Effector memory CD8-positive, alpha-beta T cell (primary cell): ENCODE data around the gene CRIM1.
A peak's percentile ranks its signal among the peaks of the same experiment; 100 is the strongest.

Experiments used
- ATAC-seq: fragments of 150-1000 bp; cut with Tn5 transposase; replicated peaks from 2 replicates; pipeline ENCODE4 v1.10.0; 2021; ENCODE audit warnings: mild to moderate bottlenecking, moderate library complexity
- DNase-seq, 3 experiments: peaks; one replicate each; pipeline ENCODE4 v3.0.0; 2021
- H3K27ac Mint-ChIP-seq, 2 donors: one replicate each; pipeline ENCODE4 v1.8.0; 2022; ENCODE audit warnings: mild to moderate bottlenecking in 2 of 2, mixed read lengths in 2 of 2, moderate library complexity in 2 of 2
- H3K27me3 Mint-ChIP-seq, 2 donors: one replicate each; pipeline ENCODE4 v1.8.0; 2022; ENCODE audit warnings: mixed read lengths in 2 of 2
- H3K36me3 Mint-ChIP-seq: one replicate; pipeline ENCODE4 v1.8.0; 2022; ENCODE audit warnings: mild to moderate bottlenecking, moderate library complexity, mixed read lengths; ENCODE audit not compliant: insufficient read depth
- H3K4me1 Mint-ChIP-seq, 2 donors: one replicate each; pipeline ENCODE4 v1.8.0; 2022; ENCODE audit warnings: low read depth in 2 of 2, mixed read lengths in 2 of 2
- H3K4me3 Mint-ChIP-seq, 2 donors: one replicate each; pipeline ENCODE4 v1.8.0; 2022; ENCODE audit warnings: mild to moderate bottlenecking in 2 of 2, mixed read lengths in 2 of 2, moderate library complexity in 2 of 2
- H3K9me3 Mint-ChIP-seq, 2 donors: one replicate each; pipeline ENCODE4 v1.8.0; 2022; ENCODE audit warnings: mixed read lengths in 2 of 2

The CRIM1 gene

DNA sequence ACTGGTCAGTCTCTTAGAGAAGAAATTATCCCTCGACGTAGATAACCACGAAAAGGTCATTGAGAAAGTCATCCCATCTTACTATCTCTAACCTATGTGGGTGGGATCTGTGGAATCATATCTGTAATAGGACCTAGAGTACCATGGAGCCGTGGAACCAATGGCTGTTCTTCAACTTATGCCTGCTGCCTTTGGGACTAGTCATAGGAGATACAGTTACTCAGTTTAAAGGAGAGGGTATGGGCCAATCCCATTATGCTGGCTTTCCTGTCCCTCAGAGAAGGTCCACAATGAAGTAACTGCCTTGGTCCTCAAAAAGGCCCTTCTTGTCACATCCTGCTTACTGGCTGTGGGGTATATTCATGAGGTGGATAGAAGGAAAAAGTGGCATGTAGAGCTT, 164.9 kb downstream of the CRIM1 start:
- Mint-ChIP-seq H3K36me3 (peaks cover 29% of the 10 kb centered on the region), H3K4me3 (no peak overlapping the region), H3K27ac (no peak overlapping the region), H3K27me3 (no peaks in the 10 kb centered on the region), H3K9me3 (no peaks in the 10 kb centered on the region), H3K4me1 (no peaks in the 10 kb centered on the region)
- ATAC-seq (no peak), DNase-seq (no peak)

DNA sequence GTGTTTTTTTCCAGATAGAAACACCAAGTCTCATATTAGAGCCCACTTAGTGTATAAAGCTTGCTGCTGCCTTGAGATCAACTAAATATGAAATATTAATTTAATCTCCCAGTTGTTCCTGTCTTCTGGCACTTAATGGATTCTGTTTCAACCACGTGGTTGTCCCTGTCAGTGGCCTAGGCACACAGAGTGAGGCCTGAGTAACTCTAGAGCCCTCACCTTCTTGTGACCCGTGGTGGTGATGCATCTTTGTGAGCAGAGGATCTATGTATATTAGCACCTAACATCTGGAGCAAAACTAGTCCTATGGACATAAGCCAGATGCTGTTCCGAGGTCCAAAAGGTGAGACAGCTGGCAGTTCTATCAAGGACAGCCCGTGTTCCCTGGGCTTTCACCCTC, 167.6 kb downstream of the CRIM1 start:
- ATAC-seq (no peak), DNase-seq (no peak)
- no peak overlapping the region for H3K27ac Mint-ChIP-seq
- no peaks in the 10 kb centered on the region for H3K27me3 Mint-ChIP-seq
- no peaks in the 10 kb centered on the region for H3K4me1 Mint-ChIP-seq
- peaks cover 22% of the 10 kb centered on the region for H3K36me3 Mint-ChIP-seq
- no peak overlapping the region for H3K4me3 Mint-ChIP-seq
- H3K9me3 Mint-ChIP-seq: no peaks in the 10 kb centered on the region

DNA sequence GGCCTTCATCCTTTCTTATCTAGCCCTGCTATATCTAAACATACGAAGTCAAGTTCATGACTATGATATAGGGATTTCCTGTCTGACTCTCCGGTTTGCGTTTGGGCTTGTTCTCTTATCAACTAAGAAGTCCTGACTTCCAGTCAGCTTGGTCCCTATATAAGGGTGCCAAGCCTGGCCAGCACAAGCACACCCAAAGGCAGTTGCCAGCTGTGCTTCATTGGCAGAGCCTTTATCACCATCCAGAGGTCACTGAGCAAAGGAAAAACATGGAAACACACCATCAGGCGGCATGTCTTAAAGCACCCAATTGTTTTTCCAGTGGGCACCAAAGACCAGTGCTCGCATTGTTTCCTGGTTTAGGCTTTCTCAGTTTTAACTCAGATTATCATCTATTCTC, 169.7 kb downstream of the CRIM1 start:
- H3K4me1 Mint-ChIP-seq: peaks cover 2% of the 10 kb centered on the region in 2 donors
- H3K27me3 Mint-ChIP-seq: no peaks in the 10 kb centered on the region
- peaks cover 12% of the 10 kb centered on the region for H3K36me3 Mint-ChIP-seq
- no peak overlapping the region for H3K4me3 Mint-ChIP-seq
- no peak for ATAC-seq
- H3K9me3 Mint-ChIP-seq: no peaks in the 10 kb centered on the region
- no peak for DNase-seq
- H3K27ac Mint-ChIP-seq: no peak overlapping the region

DNA sequence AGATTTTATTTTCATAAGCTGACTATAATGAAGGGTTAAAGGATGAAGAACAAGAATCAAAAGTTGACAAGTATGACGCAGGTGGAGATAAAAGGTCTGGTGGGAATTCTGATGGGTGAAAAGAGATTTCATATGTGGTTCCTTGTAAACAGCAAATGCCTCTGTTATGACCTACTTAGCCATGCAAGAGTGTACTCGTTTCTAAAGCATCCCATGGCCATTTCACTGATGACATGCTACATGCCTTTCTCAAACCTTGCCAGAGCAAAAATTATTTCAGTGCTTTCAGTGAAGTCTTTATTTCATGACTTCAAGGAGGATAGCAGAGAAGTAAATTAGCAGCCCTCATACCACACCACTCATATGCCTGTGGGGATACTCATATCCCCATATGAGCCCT, 170.6 kb downstream of the CRIM1 start:
- H3K9me3 Mint-ChIP-seq: no peaks in the 10 kb centered on the region
- peaks cover 2% of the 10 kb centered on the region in 2 donors for H3K4me1 Mint-ChIP-seq
- DNase-seq: no peak
- peaks cover 13% of the 10 kb centered on the region for H3K36me3 Mint-ChIP-seq
- no peak for ATAC-seq
- no peak overlapping the region for H3K4me3 Mint-ChIP-seq
- H3K27me3 Mint-ChIP-seq: no peaks in the 10 kb centered on the region
- H3K27ac Mint-ChIP-seq: no peak overlapping the region

DNA sequence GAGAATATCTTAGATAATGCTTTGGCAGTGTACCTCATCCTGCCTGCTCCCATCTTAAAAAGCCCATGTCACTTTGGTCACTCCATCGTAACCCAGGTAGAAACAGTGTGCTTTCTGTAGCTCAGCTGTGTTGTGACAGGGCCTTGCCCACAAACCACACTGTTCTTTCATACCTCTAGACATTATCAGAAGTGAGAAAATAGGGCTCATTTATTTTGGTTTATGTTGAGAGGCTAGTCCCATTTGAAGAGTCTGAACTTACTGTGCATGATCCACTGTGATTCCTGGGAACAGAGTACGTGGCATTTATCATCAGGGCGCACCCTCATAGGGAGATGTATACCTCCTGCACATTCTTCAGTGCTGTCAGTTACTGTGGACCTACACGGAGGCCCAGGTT, 172.7 kb downstream of the CRIM1 start:
- ATAC-seq (no peak), DNase-seq (no peak)
- Mint-ChIP-seq H3K9me3 (no peaks in the 10 kb centered on the region), H3K27me3 (no peaks in the 10 kb centered on the region), H3K36me3 (peaks cover 8% of the 10 kb centered on the region), H3K27ac (no peak overlapping the region), H3K4me1 (peaks cover 2% of the 10 kb centered on the region in 2 donors), H3K4me3 (no peak overlapping the region)

DNA sequence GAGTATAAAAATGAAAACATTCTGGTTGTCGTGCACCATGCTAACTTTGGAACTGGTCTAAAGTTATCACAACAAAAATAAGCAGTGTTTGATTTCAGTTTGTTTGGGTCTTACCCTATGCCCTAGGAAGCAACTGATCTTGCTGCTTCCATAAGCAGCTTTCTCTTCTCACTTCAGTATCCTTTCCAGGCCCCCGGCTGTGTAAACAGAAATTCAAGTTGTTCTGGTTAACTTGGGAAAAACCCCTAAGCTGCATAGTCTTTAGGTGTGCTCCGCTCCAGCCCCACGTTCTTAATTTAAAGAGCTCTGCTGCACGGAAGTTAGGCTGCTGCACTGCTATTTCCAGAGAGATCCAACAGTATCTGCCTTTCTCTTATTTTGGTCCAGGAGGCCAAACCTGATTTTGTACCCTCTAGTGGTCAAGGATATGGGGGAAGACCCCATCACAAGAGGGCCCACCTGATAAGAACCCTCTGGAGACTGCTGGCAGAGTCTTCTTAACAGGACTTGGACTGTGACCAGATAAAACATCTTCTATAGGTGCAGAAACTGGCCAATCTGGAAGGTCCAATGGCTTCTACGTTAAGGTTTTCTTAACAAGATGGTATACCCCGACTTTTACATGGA, 173.3 kb downstream of the CRIM1 start:
- Mint-ChIP-seq H3K9me3 (no peaks in the 10 kb centered on the region), H3K4me1 (peaks cover 2 to 6% of the 10 kb centered on the region in 2 donors), H3K27ac (no peak overlapping the region), H3K27me3 (no peaks in the 10 kb centered on the region), H3K36me3 (peaks cover 6% of the 10 kb centered on the region), H3K4me3 (no peak overlapping the region)
- ATAC-seq: no peak
- no peak for DNase-seq

DNA sequence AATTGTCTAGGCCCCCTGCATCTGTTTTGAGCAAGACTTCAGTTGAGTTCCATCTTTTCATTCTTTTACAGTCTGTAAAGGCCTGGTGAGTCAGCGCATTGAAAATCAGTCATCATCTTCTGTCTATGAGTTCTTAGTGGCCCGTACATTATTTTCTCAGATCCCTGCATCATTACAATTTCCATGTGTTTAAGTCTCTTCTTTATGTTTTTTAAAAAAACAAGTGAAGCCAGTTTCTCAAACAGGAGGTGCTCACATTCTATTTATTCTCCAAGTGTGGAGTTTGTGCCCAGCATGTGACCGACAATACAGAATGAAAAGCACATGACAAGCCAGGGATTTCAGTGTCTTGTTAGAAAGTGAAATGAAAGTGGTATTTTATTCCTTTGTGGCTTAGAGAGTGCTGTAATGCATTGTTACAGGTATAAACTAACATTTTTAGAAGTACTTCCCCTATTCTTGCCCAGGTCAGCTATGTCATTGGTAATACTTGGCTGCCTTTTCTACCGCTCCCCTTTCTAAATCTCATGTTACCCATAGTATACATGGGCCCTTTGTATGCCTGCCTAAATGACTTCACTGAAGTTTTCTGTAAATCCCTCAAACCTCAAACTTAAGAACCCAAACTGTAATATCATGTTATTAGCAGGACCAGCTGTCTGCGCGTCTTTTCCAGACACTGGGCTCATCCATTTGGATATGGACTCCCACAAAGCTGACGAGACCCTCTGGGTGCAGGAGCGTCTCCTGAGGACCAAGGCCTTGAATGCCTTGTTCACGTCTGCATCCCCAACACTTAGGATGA, 174.8 kb downstream of the CRIM1 start:
- no peaks in the 10 kb centered on the region for H3K27me3 Mint-ChIP-seq
- H3K4me3 Mint-ChIP-seq: no peak overlapping the region
- H3K9me3 Mint-ChIP-seq: no peaks in the 10 kb centered on the region
- peaks cover 5 to 11% of the 10 kb centered on the region in 2 donors for H3K4me1 Mint-ChIP-seq
- no peak for ATAC-seq
- peaks cover 3% of the 10 kb centered on the region for H3K36me3 Mint-ChIP-seq
- DNase-seq: no peak
- no peak overlapping the region for H3K27ac Mint-ChIP-seq

DNA sequence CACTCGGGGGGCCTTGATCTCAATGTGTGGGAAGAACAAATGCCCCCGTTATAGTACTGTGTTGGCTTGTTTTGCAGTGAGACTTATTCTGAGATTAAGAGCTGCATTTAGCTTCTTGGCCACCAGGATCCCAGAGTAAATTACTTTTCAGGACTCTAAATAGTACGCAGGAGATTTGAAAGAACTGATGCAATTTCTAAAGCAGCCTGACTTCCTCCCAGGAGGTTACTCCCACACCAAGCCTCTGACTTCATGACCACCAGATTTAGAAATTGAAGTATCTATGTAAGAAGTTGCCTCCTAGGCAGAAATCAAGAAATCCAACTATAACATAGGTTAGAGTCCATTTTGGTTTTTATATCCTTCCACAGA, 175.4 kb downstream of the CRIM1 start:
- Mint-ChIP-seq H3K4me3 (no peak overlapping the region), H3K27ac (no peak overlapping the region), H3K27me3 (no peaks in the 10 kb centered on the region), H3K4me1 (peaks cover 5 to 11% of the 10 kb centered on the region in 2 donors), H3K9me3 (no peaks in the 10 kb centered on the region), H3K36me3 (peaks cover 3% of the 10 kb centered on the region)
- no peak for ATAC-seq
- no peak for DNase-seq

DNA sequence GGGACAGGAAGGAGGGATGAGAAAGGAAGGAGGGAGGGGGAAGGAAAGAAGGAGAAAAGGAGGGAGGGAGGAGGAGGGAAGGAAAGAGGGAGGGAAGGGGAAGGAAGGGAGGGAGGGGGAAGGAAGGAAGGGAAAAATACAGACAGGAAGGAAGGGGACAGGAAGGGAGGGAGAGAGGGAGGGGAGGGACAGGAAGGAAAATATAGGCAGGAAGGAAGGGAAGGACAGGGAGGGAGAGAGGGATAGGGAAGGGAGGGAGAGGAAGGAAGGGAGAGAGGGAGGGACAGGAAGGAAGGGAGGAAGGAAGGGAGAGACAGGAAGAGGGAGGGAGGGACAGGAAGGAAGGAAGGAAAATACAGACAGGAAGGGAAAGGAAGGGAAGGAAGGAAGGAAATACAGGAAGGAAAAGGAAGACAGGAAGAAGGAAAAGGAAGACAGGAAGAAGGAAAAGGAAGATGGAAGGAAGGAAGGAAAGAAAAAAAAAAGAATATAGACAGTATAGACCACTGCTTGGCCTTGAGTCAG, 178.8 kb downstream of the CRIM1 start:
- no peaks in the 10 kb centered on the region for H3K27me3 Mint-ChIP-seq
- DNase-seq (no peak), ATAC-seq (no peak)
- peak overlapping the region; percentile 73 to 83 for H3K27ac Mint-ChIP-seq
- H3K9me3 Mint-ChIP-seq: no peaks in the 10 kb centered on the region
- peaks cover 2 to 12% of the 10 kb centered on the region in 2 donors for H3K4me1 Mint-ChIP-seq
- H3K4me3 Mint-ChIP-seq: no peak overlapping the region
- H3K36me3 Mint-ChIP-seq: peaks cover 3% of the 10 kb centered on the region

DNA sequence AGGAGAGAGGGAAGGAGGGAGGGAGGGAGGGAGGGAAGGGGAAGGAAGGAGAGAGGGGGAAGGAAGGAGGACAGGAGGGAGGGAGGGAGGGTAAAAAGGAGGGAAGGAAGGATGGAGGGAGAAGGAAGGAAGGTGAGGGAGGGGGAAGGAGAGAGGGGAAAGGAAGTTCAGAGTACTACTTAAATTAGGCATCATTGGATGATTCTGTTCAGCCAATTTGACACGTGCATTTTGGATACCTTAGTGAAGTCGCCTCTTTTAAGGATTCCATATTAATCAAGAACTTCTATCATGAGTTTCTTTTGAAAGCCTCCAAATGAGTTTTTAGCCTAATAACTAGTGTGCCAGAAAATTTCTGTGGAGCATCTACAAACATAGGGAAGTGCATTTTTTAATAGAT, 179.5 kb downstream of the CRIM1 start:
- Mint-ChIP-seq H3K36me3 (peaks cover 3% of the 10 kb centered on the region), H3K4me1 (peaks cover 2 to 12% of the 10 kb centered on the region in 2 donors), H3K27ac (no peak overlapping the region), H3K27me3 (no peaks in the 10 kb centered on the region), H3K9me3 (no peaks in the 10 kb centered on the region), H3K4me3 (no peak overlapping the region)
- ATAC-seq (no peak), DNase-seq (no peak)

DNA sequence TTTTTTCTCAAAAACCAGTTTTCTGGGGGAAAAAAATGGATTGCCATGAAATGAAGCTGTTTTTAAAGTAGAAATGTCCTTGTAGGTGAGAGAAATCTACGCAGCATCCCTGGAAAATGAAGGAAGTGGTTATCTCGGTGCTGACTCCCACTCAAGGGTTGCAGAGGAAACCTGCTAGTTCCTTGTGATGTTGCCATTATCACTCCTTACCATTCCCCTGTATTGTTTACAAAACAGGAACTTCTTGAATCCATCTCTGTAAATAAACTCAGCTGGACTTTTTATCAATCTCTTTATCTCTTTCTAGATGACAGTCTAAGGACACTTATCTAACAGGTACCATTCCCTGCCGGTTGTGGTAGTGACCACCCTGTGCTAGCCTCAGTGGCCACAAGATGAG, 181.2 kb downstream of the CRIM1 start:
- Mint-ChIP-seq H3K36me3 (no peaks in the 10 kb centered on the region), H3K4me3 (no peak overlapping the region), H3K9me3 (no peaks in the 10 kb centered on the region), H3K27me3 (no peaks in the 10 kb centered on the region), H3K27ac (no peak overlapping the region), H3K4me1 (peaks cover 2 to 12% of the 10 kb centered on the region in 2 donors)
- DNase-seq: no peak
- ATAC-seq: no peak

DNA sequence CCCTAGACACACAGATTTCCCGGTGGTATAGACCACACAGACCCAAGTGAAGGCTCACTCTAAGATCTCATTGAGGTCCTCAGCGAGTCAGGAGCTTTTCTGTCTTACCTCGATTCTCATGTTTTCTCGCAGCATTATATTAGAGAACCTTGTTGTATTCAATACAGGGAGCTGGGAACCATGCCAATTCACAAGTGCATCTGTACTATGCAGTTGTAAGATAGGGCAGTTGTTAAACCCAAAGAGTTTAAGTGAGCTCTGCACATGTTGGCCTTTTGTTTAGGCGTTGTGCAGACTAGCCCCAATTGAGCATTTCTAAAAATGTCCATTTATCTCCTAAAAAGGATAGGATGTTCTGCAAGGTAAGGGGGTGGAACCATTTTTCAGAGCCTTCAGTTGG, 182.8 kb downstream of the CRIM1 start:
- no peaks in the 10 kb centered on the region for H3K27me3 Mint-ChIP-seq
- H3K36me3 Mint-ChIP-seq: no peaks in the 10 kb centered on the region
- peak overlapping the region in 1 of 2 donors; percentile 15 for H3K27ac Mint-ChIP-seq
- DNase-seq (no peak), ATAC-seq (no peak)
- H3K9me3 Mint-ChIP-seq: no peaks in the 10 kb centered on the region
- H3K4me1 Mint-ChIP-seq: peaks cover 2 to 12% of the 10 kb centered on the region in 2 donors
- no peak overlapping the region for H3K4me3 Mint-ChIP-seq

DNA sequence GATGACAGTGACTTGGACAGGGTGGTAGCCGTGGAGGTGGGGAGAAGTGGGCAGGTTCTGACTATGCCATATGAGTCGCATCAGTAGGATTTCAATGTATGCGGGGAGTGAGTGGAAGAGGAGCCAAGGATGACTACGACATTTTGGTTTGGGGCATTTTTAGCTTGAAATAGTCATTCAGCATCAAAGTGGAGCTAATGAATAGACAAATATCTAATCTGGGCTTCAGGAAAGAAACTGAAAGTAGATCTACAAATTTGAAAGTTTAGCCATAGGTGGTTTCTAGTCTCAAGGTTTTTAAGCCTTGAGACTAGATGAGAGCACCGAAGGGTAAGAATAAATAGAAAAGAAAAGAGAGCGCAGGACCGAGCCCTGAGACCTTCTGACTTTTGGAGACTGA, 184.1 kb downstream of the CRIM1 start:
- no peaks in the 10 kb centered on the region for H3K9me3 Mint-ChIP-seq
- no peaks in the 10 kb centered on the region for H3K36me3 Mint-ChIP-seq
- H3K27me3 Mint-ChIP-seq: no peaks in the 10 kb centered on the region
- peaks cover 0 to 4% of the 10 kb centered on the region in 2 donors for H3K4me1 Mint-ChIP-seq
- no peak overlapping the region for H3K4me3 Mint-ChIP-seq
- DNase-seq (no peak), ATAC-seq (no peak)
- no peak overlapping the region for H3K27ac Mint-ChIP-seq
